MM.1S (cell line): ENCODE results near the gene AP3B1.

Source experiments
- EZH2 ChIP-seq: fragments of 300-600 bp; sonication (generic); optimal IDR thresholded peaks from 2 replicates; pipeline ENCODE3; 2017; ENCODE audit warnings: low read depth, mild to moderate bottlenecking, antibody characterized with exemption, low read length, mixed read lengths
- EZH2phosphoT487 ChIP-seq: fragments of 300-600 bp; sonication (generic); IDR thresholded peaks from 2 replicates; pipeline ENCODE4 v1.6.1; 2018; ENCODE audit warnings: antibody characterized with exemption, low read length
- TF ChIP-seq, protein P1 (sequence below): fragments of 300-600 bp; sonication (generic); IDR thresholded peaks from 2 replicates; pipeline ENCODE4 v1.5.1; 2016; ENCODE audit warnings: antibody characterized with exemption, low read length, mixed read lengths

DNA sequence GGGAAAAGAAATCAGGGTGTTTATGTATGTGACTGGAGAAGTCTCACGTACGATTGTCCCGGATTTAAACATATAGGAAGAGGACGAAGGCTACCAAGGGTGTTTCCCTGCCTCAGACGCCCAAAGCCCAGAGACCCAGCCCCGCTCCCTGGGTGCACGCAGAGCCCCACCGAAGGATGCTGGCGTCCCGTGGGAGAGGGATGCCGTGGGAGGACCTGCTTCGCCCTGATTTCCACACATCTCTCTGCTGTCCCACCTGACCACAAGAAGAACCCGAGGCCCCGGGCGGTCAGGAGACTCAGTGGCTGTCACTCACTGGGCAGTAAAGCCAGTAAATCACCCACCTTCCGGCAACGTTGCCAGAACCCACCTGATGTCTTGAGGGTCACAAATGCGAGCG lies 306.5 kb downstream of the AP3B1 start:
- TF ChIP-seq, protein P1, sequence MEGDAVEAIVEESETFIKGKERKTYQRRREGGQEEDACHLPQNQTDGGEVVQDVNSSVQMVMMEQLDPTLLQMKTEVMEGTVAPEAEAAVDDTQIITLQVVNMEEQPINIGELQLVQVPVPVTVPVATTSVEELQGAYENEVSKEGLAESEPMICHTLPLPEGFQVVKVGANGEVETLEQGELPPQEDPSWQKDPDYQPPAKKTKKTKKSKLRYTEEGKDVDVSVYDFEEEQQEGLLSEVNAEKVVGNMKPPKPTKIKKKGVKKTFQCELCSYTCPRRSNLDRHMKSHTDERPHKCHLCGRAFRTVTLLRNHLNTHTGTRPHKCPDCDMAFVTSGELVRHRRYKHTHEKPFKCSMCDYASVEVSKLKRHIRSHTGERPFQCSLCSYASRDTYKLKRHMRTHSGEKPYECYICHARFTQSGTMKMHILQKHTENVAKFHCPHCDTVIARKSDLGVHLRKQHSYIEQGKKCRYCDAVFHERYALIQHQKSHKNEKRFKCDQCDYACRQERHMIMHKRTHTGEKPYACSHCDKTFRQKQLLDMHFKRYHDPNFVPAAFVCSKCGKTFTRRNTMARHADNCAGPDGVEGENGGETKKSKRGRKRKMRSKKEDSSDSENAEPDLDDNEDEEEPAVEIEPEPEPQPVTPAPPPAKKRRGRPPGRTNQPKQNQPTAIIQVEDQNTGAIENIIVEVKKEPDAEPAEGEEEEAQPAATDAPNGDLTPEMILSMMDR: no peak
- no peak for TF ChIP-seq EZH2
- TF ChIP-seq EZH2phosphoT487: no peak
